ENCODE measurements around the gene BBIP1. TPM values are rescaled to one million over a fixed set of nuclear protein-coding genes. Genes with fewer than 3 reads are reported as not detected.

BBIP1 gene
- total and polyA plus RNA-seq, 2 experiments from 2014 or later, result 14.8 to 56.5 TPM

- no peak for TF ChIP-seq ZNF462 (CRISPR knock-in tag; IDR thresholded peaks at IDR 0.05)
- TF ChIP-seq CREB1 (CRISPR knock-in tag; IDR thresholded peaks at IDR 0.05; ENCODE audit: low read depth), result no peak
- no peak for TF ChIP-seq NANOG (IDR thresholded peaks at IDR 0.05; ENCODE audit: borderline replicate concordance)
- TF ChIP-seq JUNB (IDR thresholded peaks at IDR 0.05; ENCODE audit: unreplicated experiment), result no peak
- TF ChIP-seq REST (IDR thresholded peaks at IDR 0.05; ENCODE audit: unreplicated experiment), result no peak
- TF ChIP-seq EZH2phosphoT487 (IDR thresholded peaks at IDR 0.05; ENCODE audit: unreplicated experiment), result no peak
- no peak for TF ChIP-seq STAT1 (IDR thresholded peaks at IDR 0.05; ENCODE audit: unreplicated experiment)
Observed at GRCh38 chr10:110852255-110852896, 66.6 kb downstream of the BBIP1 start (continued).

Data from GM23338 (cell line).